Activated gamma-delta T cell (primary cell): ENCODE data around the gene EPB41L5.
"Not testable (repeated sequence)": the region's sequence is repeated elsewhere in the genome, so short reads cannot be mapped to it uniquely, and the experiment has no call there.

Experiments used
- DNase-seq: peaks from one replicate; lab custom pipeline; 2025; lab: John Stamatoyannopoulos, UW

EPB41L5 gene

DNA sequence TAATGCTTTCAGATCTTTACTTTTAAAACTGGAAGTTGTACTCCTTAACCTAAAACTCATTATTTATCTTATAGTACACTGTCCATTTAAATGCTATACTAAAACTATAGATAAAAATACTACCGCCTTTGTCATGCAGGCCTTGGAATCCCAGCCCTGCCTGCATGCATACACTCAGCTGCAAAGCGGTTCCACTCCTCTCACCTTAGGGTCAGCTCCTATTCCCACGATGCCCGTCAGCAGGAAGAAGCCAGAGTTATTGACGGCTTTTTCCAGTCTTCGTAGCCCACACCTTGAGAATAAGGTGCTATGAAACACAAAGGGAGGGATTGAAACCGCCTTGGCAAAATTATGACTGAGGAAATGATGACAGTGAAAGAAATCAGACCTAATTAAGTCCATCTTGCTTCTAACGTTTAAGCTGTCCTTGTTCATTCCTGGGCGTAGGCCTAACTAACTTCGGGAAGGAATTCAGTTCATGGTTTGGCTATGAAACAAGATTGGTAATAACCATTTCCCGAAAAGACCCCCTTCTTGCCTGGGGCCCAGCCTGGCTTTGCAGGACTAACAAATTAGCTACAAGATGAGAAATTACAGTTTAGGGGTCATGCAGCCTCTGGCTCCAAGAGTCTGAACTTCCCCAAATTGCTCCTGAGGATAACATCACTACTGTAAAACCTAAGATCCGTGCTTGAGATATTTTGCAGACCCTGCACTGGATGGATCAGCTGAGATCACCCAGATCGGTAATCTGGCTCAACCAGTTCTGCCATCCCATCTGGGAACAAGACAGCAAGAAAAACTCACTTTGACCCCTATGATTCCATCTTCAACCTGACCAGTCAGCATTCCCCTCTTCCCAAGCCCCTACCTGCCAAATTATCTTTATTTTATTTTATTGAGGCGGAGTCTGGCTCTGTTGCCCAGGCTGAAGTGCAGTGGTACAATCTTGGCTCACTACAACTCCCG is 17.1 kb downstream of the EPB41L5 start:
- no peak for DNase-seq

DNA sequence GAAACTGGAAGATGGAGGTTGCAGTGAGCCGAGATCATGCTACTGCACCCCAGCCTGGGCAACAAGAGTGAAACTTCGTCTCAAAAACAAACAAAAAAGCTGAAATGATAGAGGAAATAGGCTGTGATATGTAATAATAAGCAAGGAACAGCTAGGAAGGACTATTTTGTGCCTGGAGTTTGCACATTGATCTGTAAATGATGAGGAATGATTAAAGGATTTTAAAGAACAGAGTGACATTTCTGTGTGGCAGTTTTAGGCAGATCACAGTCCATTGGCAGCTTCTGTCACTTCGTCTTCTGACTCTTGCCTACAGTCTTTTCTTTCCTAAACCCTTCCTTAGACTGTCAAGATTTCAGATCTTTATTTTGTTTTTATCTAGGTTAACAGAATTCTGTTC is 19.4 kb downstream of the EPB41L5 start:
- DNase-seq, result no peak

DNA sequence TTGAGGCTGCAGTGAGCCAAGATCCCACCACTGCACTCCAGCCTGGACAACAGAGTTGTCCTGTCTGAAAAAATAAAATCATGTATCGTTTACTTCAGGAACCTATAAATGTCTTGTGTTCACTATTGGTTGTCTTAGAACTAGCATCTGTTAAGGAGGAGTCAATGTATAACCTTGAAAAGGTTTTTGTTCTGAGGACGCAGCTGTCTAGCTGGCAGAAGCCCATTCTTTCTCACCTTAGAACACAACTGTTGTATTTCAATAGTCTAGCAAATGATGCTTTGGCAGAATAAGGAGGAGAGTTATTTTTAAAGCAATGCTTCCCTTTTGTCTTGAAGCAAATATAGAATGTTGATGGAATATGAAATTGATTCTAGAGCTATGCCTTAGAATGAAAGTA is 21.1 kb downstream of the EPB41L5 start:
- no peak for DNase-seq

DNA sequence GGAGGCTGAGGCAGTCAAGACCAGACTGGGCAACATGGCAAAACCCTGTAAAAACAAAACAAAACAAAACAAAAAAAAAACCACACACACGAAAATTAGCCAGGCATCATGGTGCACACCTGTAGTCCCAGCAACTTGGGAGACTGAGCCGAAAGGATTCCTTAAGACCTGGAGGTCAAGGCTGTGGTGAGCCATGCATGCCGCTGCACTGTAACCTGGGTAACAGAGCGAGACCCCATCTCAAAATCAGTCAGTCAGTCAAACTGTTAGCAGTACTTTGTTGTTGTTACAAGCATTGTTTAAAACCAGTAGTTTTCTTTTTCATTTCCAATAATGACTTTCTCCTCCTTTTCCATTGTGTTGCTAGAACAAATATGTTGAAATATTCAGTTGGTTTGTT is 21.7 kb downstream of the EPB41L5 start:
- no peak for DNase-seq

DNA sequence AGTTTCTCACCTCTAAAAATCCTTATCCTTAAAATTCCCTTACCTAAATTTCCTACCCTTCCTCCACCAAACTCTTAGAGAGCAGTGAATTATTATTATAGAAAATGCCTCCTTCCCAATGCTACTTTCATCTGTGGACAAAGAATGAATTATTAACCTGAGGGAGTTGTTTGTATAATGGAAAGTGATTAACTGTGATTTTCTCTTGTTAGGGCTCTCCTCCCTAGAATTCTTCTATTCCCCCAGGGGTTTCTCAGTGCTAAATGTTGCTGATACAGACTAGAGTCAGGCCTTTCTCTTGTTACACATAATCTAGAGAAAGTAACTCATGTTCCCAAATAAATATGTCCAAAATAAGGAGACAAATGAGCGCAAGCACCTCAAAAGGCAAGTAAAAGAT is 23.3 kb downstream of the EPB41L5 start:
- DNase-seq, result no peak

DNA sequence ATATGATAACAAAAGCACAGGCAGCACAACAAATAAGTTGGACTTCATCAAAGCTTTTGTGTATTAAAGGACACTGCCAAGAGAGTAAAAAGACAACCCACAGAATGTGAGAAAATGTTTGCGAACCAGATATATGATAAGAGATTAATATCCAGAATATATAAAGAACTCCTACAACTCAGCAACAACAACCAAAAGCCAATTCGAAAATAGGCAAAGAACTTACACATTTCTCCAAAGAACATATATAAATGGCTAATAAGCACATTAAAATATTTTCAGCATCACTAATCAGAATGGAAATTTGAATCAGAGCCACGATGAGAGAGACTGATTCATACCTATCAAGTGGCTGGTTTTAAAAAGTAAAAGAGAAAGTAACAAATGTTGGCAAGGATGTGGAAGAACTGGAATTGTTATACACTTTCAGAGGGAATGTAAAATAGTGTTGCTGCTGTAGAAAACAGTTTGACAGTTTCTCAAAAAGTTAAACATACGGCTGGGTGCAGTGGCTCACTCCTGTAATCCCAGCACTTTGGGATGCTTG is 25.2 kb downstream of the EPB41L5 start:
- DNase-seq, result no peak

DNA sequence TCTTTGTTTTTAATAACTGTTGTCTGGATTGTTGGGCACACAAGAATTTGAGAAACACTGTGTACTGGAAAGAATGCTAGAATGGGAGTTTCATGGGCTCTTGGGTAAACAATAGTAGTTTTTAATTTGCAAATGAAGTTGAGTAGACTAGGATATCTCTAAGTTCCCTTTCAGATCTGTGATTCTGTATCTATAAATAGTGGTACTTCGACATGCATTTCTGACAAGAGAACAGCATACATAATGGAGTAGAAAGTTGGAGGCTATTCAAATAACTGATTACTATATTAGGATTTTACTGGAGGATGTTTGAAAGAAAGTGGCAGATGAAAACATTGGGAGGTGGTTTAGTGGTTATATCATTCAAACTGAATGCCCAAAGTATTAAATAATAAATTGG is 29.5 kb downstream of the EPB41L5 start:
- DNase-seq, result no peak

DNA sequence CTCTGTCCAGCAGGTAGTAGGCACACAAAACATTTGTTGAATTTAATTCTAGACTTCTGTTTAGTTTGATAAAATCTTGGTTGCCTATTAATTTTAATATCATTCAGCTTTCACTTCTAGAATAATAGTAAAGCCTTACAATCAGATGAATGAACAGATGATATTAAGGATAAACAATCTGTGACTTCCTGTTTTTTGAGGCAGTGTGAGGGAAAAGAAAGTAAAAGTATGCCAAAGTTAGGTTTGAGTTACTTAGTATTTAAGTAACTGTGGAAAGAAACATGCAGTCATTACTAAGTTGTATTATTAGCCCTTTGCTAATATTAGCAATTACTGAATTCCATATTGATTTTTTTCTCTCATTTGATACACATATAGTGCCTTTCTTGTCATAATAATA is 31.5 kb downstream of the EPB41L5 start:
- DNase-seq, result no peak

DNA sequence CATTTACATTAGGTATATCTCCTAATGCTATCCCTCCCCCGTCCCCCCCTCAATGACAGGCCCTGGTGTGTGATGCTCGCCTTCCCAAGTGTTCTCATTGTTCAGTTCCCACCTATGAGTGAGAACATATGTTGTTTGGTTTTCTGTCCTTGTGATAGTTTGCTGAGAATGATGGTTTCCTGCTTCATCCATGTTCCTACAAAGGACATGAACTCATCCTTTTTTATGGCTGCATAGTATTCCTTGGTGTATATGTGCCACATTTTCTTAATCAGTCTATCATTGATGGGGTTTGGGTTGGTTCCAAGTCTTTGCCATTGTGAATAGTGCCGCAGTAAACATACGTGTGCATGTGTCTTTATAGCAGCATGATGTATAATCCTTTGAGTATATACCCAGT is 32.9 kb downstream of the EPB41L5 start:
- not testable (repeated sequence) for DNase-seq

DNA sequence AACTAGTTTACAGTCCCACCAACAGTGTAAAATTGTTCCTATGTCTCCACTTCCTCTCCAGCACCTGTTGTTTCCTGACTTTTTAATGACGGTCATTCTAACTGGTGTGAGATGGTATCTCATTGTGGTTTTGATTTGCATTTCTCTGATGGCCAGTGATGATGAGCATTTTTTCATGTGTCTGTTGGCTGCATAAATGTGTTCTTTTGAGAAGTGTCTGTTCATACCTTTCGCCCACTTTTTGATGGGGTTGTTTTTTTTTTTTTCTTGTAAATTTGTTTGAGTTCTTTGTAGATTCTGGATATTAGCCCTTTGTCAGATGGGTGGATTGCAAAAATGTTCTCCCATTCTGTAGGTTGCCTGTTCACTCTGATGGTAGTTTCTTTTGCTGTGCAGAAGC is 33.4 kb downstream of the EPB41L5 start:
- not testable (repeated sequence) for DNase-seq

DNA sequence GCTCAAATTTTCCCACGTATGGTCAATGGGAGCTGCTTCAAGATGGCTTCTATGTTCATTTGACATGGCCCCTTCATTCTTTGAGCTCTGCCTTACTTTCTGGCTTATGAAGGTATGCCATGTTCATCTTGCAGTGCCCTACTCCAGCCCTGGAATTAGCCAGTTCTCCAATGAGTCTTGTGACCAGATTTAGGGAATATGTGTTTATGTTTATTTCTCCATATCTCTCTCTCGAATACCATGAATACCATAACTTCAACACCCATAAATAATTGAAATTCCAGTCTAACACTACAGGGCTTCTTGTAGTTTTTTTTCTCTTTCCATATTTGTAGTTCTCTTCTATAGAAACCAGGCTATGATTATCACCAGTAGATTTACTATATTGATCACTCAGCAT is 39.7 kb downstream of the EPB41L5 start:
- no peak for DNase-seq

DNA sequence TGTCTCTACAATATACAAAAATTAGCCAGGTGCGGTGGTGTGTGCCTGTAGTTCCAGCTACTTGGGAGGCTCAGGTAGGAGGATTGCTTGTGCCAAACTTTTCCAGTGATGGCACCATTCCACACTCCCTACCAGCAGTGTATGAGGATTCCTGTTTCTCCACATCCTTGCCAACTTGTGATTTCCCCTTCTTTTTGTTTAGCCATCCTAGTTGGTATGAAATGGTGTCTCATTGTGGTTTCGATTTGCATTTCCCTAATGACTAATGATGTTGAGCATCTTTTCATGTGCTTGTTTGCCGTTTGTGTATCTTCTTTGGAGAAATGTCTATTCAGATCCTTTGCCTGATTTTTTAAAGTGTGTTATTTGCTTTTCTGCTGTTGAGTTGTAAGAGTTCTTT is 41.0 kb downstream of the EPB41L5 start:
- DNase-seq, result no peak

DNA sequence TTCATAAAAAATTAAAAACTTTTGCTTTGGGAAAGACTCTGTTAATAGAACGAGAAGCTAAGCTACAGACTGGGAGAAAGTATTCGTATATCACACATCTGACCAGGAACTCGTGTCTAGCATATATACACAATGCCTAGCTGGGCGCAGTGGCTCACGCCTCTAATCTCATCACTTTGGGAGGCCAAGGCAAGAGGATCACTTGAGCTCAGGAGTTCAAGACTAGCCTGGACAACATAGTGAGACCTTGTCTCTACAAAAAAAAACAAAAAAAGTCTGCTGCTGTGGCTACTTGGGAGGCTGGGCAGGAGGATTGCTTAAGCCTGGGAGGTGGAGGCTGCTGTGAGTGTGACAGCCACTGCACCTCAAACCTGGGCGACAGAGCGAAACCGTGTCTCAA is 46.6 kb downstream of the EPB41L5 start:
- DNase-seq, result no peak

DNA sequence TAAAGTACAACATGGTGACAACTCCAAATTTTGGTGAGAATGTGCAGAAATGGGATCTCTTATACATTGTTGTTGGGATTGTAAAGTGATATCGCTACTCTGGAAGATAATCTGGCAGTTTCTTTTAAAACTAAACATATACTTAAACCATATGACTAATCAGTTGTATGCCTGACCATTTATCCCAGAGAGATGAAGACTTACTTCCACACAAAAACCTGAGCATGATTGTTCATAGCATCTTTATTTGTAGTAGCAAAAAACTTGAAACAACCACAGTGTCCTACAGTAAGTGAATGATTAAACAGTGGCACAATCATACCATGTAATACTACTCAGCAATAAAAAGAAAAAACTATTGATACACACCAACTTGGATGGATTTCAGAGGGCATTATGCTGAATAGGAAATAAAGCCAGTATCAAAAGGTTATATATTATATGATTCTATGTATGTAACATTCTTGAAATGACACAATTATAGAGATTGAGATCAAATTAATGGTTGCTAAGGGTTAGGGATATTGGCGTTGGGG is 47.3 kb downstream of the EPB41L5 start:
- no peak for DNase-seq

DNA sequence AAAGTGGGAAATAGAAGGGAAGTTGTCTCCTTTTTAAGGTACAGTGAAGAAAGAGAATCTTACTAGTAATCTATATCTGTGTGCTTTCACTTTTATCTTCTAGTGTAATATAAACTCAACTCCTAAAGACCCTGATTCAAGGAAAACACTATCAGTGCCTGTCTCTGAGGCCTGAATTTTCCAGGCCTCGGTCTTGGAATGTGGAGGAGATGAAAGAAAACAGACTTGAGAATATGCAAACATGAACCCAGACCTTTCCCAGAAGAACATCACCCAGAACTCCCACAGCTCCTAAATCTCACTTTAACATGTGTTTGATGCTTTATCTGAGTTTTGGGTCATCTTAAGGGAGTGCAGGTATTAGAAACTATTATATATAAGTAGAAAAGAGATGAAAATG is 51.8 kb downstream of the EPB41L5 start:
- no peak for DNase-seq

DNA sequence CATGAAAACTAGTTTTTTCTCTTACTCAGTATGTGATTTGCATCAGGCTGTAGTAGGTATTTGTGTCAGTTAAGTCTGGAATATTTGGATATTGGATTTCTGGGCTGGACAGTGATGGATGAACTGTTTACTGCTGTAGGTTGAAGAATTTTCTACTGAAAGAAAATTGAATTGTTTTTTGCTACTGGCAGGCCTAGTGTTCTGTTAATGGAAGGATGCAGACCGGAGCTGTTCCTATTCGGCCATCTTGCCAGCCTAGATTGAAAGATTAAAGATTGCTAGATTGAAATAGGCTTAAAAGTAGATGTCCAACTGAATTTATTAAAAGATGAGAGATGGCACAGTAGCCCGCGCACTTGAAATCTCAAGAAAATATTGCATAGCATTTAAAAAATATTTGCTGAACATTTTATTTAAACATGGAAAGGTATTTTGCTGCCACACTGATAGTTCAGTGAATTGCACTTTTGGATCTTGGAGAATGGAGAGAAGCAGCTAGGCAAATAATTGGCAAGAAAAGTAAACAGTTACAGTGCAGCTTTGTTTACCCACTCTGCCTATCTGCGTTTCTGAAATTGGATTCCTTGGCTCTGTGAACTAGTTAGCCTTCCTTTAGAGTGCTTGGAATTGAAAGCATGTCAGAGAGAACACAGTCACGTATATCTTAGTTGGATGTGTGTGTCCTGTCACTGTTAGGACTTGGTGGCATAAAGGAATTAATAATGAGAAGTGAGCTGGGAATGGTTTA is 54.1 kb downstream of the EPB41L5 start:
- DNase-seq, result no peak

DNA sequence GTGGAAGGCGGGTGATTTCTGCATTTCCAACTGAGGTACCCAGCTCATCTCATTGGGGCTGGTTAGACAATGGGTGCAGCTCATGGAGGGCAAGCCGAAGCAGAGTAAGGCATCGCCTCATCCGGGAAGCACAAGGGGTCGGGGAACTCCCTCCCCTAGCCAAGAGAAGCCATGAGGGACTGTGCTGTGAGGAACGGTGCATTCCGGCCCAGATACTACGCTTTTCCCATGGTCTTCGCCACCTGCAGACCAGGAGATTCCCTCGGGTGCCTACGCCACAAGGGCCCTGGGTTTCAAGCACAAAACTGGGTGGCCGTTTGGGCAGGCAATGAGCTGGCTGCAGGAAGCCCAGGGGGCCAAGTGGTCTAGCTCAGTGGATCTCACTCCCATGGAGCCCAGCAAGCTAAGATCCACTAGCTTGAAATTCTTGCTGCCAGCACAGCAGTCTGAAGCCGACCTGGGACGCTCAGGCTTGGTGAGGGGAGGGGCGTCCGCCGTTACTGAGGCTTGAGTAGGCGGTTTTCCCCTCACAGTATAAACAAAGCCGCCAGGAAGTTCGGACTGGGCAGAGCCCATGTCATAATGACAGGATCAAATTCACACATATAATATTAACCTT is 55.3 kb downstream of the EPB41L5 start:
- DNase-seq, result not testable (repeated sequence)

DNA sequence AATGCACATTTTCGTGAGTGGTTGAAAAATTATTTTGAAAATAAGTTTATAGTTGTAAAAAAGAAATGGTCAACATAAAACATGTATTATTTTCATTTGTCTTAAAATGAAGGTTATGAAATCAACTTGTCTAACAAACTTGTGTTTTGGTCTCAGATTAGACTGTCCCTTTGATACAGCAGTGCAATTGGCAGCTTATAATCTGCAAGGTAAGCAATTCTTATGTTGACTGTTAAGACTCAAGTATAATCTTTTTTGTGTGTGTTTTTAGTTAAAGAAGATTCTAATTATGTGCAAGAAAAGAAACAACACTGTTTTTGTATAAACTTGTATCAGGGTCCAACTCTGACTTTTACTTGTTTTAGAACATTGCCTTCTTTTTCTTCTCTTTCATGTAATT is 62.7 kb downstream of the EPB41L5 start:
- no peak for DNase-seq

DNA sequence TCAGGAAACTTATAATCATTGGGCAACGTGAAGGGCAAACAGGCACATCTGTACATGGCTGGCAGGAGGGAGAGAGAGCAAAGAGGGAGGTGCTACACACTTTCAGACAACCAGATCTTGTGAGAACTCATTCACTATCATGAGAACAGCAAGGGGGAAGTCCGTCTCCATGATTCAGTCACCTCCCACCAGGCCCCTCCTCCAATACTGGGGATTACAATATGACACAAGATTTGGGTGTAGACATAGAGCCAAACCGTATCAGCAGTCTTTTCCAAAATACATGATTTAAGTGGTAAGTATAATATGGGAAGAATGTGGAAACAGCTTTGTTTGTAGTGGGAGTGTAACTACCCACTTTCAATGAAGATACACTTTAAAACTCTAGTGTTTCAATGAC is 65.0 kb downstream of the EPB41L5 start:
- no peak for DNase-seq

DNA sequence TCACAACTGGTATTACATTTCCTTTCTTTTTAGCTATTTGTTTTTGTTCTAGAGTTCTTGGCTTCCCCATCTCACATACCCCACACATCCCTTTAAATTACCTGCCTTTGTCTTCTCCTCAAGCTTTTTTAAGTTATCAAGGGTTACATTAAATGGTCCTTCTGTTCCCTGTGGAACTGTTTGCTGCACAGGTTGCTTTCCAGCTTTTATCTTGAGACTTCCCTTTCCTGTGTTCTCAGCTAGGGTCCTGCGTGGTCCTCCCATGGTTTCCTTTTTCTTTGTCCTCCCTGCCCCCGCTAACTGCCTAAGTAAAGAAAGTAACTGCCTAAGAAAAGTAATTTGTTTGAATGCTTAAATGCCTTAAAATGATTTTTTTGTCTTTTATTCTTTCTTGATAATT is 66.8 kb downstream of the EPB41L5 start:
- no peak for DNase-seq

DNA sequence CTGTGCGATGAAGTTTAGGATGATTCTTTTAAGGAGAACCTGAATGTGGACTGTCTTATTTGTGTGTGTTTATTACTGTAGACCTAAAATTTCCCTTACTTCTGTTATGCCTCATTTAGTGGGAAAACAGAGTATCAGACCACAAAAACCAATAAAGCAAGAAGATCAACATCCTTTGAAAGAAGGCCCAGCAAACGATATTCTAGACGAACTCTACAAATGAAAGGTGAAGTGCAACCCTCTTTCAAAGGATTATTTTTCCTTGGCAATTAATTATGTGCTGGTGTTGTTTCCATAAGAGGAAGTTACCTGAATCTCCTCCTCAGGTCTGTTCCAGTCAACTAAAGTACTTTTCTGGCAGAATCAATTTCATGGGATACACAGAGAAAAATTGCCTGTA is 78.6 kb downstream of the EPB41L5 start:
- no peak for DNase-seq

DNA sequence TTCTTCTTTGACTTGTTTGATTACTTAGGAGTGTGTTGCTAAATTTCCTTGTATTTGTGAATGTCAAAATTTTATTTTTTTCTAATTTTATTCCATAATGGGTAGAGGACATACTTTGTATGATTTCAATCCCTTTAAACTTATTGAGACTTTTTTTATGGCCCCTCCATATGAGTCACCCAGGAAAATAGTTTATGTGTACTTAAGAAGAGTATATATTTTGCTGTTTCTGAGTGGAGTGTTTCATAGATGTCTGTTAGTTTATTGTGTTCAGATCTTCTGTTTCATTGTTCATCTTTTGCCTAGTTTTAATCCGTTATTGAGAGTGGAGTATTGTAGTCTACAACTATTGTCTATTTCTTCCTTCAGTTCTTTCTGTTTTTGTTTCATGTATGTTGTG is 81.9 kb downstream of the EPB41L5 start:
- DNase-seq, result no peak
